Peyer's patch (tissue), 4 donors: ENCODE data around the gene RETSAT.

ENCODE experiments used
- POLR2A ChIP-seq, 2 donors: fragments of 450-650 bp; IDR thresholded peaks; one replicate each; pipeline ENCODE4 v1.5.1; 2017; ENCODE audit warnings: antibody characterized with exemption in 2 of 2, mild to moderate bottlenecking in 2 of 2, moderate library complexity in 2 of 2
- TF ChIP-seq, protein P1 (sequence below), 6 experiments: fragments of 450-650 bp in 4 of 6; fragments of 200-600 bp in 2 of 6; sonication (generic) in 1 of 6; IDR thresholded peaks; one replicate each; pipeline ENCODE4 v1.5.1; 2017 to 2019; ENCODE audit warnings: antibody characterized with exemption in 6 of 6, mild to moderate bottlenecking in 3 of 6, moderate library complexity in 1 of 6

GRCh38 chr2:85342156-85342555 is 12.2 kb downstream of the RETSAT start:
- TF ChIP-seq, protein P1, sequence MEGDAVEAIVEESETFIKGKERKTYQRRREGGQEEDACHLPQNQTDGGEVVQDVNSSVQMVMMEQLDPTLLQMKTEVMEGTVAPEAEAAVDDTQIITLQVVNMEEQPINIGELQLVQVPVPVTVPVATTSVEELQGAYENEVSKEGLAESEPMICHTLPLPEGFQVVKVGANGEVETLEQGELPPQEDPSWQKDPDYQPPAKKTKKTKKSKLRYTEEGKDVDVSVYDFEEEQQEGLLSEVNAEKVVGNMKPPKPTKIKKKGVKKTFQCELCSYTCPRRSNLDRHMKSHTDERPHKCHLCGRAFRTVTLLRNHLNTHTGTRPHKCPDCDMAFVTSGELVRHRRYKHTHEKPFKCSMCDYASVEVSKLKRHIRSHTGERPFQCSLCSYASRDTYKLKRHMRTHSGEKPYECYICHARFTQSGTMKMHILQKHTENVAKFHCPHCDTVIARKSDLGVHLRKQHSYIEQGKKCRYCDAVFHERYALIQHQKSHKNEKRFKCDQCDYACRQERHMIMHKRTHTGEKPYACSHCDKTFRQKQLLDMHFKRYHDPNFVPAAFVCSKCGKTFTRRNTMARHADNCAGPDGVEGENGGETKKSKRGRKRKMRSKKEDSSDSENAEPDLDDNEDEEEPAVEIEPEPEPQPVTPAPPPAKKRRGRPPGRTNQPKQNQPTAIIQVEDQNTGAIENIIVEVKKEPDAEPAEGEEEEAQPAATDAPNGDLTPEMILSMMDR (IDR thresholded peaks at IDR 0.05): no peak
- TF ChIP-seq POLR2A (IDR thresholded peaks at IDR 0.05): no peak
